ENCODE data around the gene SLFN12L. TPM values are rescaled to one million over a fixed set of nuclear protein-coding genes. Genes with fewer than 3 reads are reported as not detected.
A peak's percentile ranks its signal among the peaks of the same experiment; 100 is the strongest.

SLFN12L gene
- total RNA-seq, 1 experiment from 2014 or later = not detected

DNA sequence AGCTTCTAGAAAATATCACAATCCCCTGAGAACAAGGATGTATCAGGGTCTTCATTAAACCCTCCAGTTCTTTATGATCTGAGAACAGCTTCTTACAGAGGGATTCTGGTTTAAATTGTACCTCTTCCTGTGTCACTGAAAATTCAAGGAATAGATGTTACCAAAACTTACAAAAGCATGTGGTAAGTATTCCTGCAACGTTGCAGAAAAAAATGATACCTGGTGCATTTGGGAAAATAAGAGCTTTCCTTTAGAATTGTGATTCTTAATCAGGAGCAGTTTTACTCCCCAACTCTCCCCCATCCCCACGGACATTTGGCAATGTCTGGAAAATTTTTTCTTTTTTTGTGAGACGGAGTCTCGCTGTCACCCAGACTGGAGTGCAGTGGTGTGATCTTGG is 15.8 kb upstream of the SLFN12L start:
- H3K27me3 ChIP-seq (ENCODE audit: low read length) = no peaks in the 10 kb centered on the region
- H4K20me1 ChIP-seq (ENCODE audit: insufficient read depth, low read depth, low read length) = no peaks in the 10 kb centered on the region
- no peaks in the 10 kb centered on the region for H3K9me3 ChIP-seq (ENCODE audit: low read length)
- DNase-seq = no peak
- no peaks in the 10 kb centered on the region for H3K79me2 ChIP-seq (ENCODE audit: low read length)
- H3K9me2 ChIP-seq (replicated peaks; ENCODE audit: insufficient read depth, low read length) = no peaks in the 10 kb centered on the region
- no peak overlapping the region for H3K4me2 ChIP-seq (ENCODE audit: low read depth, low read length, poor library complexity, severe bottlenecking)
- no peak overlapping the region for H3K4me3 ChIP-seq (ENCODE audit: low read length)
- H3K36me3 ChIP-seq (ENCODE audit: insufficient read depth, low read length) = no peaks in the 10 kb centered on the region
- H2AFZ ChIP-seq (ENCODE audit: low read length) = no peak overlapping the region
- peaks cover 7% of the 10 kb centered on the region for H3K4me1 ChIP-seq (ENCODE audit: low read length)
- H3K27ac ChIP-seq (ENCODE audit: low read length) = no peak overlapping the region
- no peak overlapping the region for H3K9ac ChIP-seq (ENCODE audit: low read length)

GRCh38 chr17:35548978-35549377 is 11.5 kb upstream of the SLFN12L start:
- DNase-seq = no peak
- no peaks in the 10 kb centered on the region for H3K9me2 ChIP-seq (replicated peaks; ENCODE audit: insufficient read depth, low read length)
- H3K36me3 ChIP-seq (ENCODE audit: insufficient read depth, low read length) = no peaks in the 10 kb centered on the region

DNA sequence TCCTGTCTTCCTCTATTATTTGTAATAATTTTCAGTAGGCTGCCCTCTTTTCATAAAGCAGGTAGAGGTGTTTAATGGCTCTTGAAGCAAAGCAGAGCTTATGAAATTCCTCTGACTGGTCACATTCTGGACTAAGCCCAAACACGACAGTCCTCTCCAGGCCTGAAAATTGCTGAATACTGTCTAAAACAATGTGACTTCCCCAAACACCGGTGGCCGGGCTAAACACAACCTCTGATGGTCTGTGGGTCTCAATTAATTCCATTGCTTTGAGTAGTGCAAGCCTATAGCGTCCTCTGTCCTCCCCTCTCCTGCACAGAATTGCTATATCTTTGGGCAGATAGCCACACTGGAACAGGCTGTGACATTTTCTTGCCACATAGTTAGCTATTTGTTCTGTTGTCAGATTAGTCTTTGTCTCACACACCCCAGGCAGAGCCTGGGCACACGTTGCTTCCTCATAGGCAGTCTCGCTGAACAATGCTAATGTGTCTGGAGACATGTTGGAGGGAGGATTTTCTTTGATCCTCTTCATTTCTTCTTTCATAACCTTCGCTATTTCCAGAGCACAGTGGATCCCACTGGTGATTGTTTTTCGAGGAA is 10.8 kb upstream of the SLFN12L start:
- Histone ChIP-seq H3K79me2 (ENCODE audit: low read length) (no peaks in the 10 kb centered on the region), H3K4me1 (ENCODE audit: low read length) (peaks cover 7% of the 10 kb centered on the region), H4K20me1 (ENCODE audit: insufficient read depth, low read depth, low read length) (no peaks in the 10 kb centered on the region), H3K9me2 (replicated peaks; ENCODE audit: insufficient read depth, low read length) (no peaks in the 10 kb centered on the region), H2AFZ (ENCODE audit: low read length) (no peak overlapping the region), H3K9ac (ENCODE audit: low read length) (no peak overlapping the region), H3K27ac (ENCODE audit: low read length) (no peak overlapping the region), H3K27me3 (ENCODE audit: low read length) (no peaks in the 10 kb centered on the region), H3K36me3 (ENCODE audit: insufficient read depth, low read length) (no peaks in the 10 kb centered on the region), H3K9me3 (ENCODE audit: low read length) (no peaks in the 10 kb centered on the region), H3K4me2 (ENCODE audit: low read depth, low read length, poor library complexity, severe bottlenecking) (no peak overlapping the region), H3K4me3 (ENCODE audit: low read length) (no peak overlapping the region)
- DNase-seq = no peak

More at GRCh38 chr17:35548978-35549377, 11.5 kb upstream of the SLFN12L start:
- Histone ChIP-seq H3K9ac (ENCODE audit: low read length) (no peak overlapping the region), H3K79me2 (ENCODE audit: low read length) (no peaks in the 10 kb centered on the region), H3K27ac (ENCODE audit: low read length) (no peak overlapping the region), H3K4me2 (ENCODE audit: low read depth, low read length, poor library complexity, severe bottlenecking) (no peak overlapping the region), H2AFZ (ENCODE audit: low read length) (no peak overlapping the region), H4K20me1 (ENCODE audit: insufficient read depth, low read depth, low read length) (no peaks in the 10 kb centered on the region), H3K27me3 (ENCODE audit: low read length) (no peaks in the 10 kb centered on the region), H3K9me3 (ENCODE audit: low read length) (no peaks in the 10 kb centered on the region), H3K4me3 (ENCODE audit: low read length) (no peak overlapping the region), H3K4me1 (ENCODE audit: low read length) (peaks cover 7% of the 10 kb centered on the region)

DNA sequence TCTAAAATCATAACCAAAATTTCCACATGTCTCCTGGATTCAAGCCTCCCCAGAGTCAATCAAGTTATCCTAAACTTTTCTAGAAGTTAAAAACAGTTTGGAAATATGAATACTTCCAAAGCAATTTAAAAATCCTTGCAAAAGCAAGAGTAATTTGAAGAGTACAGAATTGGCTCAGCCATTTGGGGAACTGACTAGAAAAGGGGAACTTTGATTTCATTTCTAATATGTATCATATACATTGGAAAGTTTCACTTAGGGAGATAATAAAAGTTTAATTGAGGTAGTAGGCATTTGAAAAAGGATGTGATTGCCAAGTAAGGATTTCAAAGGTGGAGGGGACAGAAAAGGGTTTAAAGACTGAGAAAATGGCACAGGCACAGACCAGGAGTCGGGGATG is 9.0 kb upstream of the SLFN12L start:
- Histone ChIP-seq H3K9me3 (ENCODE audit: low read length) (no peaks in the 10 kb centered on the region), H3K27me3 (ENCODE audit: low read length) (no peaks in the 10 kb centered on the region), H3K79me2 (ENCODE audit: low read length) (no peaks in the 10 kb centered on the region), H3K4me2 (ENCODE audit: low read depth, low read length, poor library complexity, severe bottlenecking) (no peak overlapping the region), H3K36me3 (ENCODE audit: insufficient read depth, low read length) (no peaks in the 10 kb centered on the region), H3K9me2 (replicated peaks; ENCODE audit: insufficient read depth, low read length) (no peaks in the 10 kb centered on the region), H3K4me1 (ENCODE audit: low read length) (peaks cover 7% of the 10 kb centered on the region), H3K27ac (ENCODE audit: low read length) (no peak overlapping the region), H3K4me3 (ENCODE audit: low read length) (no peak overlapping the region), H3K9ac (ENCODE audit: low read length) (no peak overlapping the region), H4K20me1 (ENCODE audit: insufficient read depth, low read depth, low read length) (no peaks in the 10 kb centered on the region), H2AFZ (ENCODE audit: low read length) (no peak overlapping the region)
- DNase-seq = no peak

DNA sequence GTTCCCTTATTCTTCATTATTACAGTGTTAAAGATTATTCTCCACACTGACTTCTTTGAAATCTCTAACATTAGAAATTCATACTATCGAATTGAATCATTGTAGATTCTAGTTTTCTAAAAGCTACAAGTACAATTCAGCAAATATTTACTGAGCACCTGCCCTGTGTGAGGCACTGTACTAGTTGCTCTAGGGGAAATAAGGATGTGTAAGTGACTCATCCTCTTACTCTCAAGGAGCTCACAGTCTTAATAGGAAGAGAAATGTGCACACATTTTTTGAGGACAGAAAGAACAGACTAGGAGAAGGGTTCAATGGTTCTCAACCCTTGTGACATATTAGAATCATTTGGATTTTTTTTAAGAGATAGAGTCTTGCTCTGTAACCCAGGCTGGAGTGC is 7.7 kb upstream of the SLFN12L start:
- no peaks in the 10 kb centered on the region for H3K9me3 ChIP-seq (ENCODE audit: low read length)
- no peak overlapping the region for H3K27ac ChIP-seq (ENCODE audit: low read length)
- no peaks in the 10 kb centered on the region for H3K27me3 ChIP-seq (ENCODE audit: low read length)
- no peak overlapping the region for H3K9ac ChIP-seq (ENCODE audit: low read length)
- H4K20me1 ChIP-seq (ENCODE audit: insufficient read depth, low read depth, low read length) = no peaks in the 10 kb centered on the region
- no peaks in the 10 kb centered on the region for H3K9me2 ChIP-seq (replicated peaks; ENCODE audit: insufficient read depth, low read length)
- H3K4me3 ChIP-seq (ENCODE audit: low read length) = no peak overlapping the region
- no peak for DNase-seq
- no peak overlapping the region for H2AFZ ChIP-seq (ENCODE audit: low read length)
- no peak overlapping the region for H3K4me2 ChIP-seq (ENCODE audit: low read depth, low read length, poor library complexity, severe bottlenecking)
- no peaks in the 10 kb centered on the region for H3K36me3 ChIP-seq (ENCODE audit: insufficient read depth, low read length)
- peaks cover 6% of the 10 kb centered on the region for H3K4me1 ChIP-seq (ENCODE audit: low read length)
- no peaks in the 10 kb centered on the region for H3K79me2 ChIP-seq (ENCODE audit: low read length)

GRCh38 chr17:35543856-35544255 is 6.4 kb upstream of the SLFN12L start:
- Histone ChIP-seq H2AFZ (ENCODE audit: low read length) (no peak overlapping the region), H3K9me3 (ENCODE audit: low read length) (no peaks in the 10 kb centered on the region), H4K20me1 (ENCODE audit: insufficient read depth, low read depth, low read length) (no peaks in the 10 kb centered on the region), H3K27me3 (ENCODE audit: low read length) (no peaks in the 10 kb centered on the region), H3K4me1 (ENCODE audit: low read length) (peaks cover 9% of the 10 kb centered on the region), H3K4me3 (ENCODE audit: low read length) (no peak overlapping the region), H3K79me2 (ENCODE audit: low read length) (no peaks in the 10 kb centered on the region), H3K36me3 (ENCODE audit: insufficient read depth, low read length) (no peaks in the 10 kb centered on the region), H3K27ac (ENCODE audit: low read length) (no peak overlapping the region), H3K9me2 (replicated peaks; ENCODE audit: insufficient read depth, low read length) (no peaks in the 10 kb centered on the region), H3K4me2 (ENCODE audit: low read depth, low read length, poor library complexity, severe bottlenecking) (no peak overlapping the region), H3K9ac (ENCODE audit: low read length) (no peak overlapping the region)
- no peak for DNase-seq

- Histone ChIP-seq H3K9ac (ENCODE audit: low read length) (no peak overlapping the region), H2AFZ (ENCODE audit: low read length) (no peak overlapping the region), H3K9me3 (ENCODE audit: low read length) (no peaks in the 10 kb centered on the region), H3K4me3 (ENCODE audit: low read length) (no peak overlapping the region), H3K27ac (ENCODE audit: low read length) (no peak overlapping the region), H4K20me1 (ENCODE audit: insufficient read depth, low read depth, low read length) (no peaks in the 10 kb centered on the region), H3K27me3 (ENCODE audit: low read length) (no peaks in the 10 kb centered on the region), H3K79me2 (ENCODE audit: low read length) (no peaks in the 10 kb centered on the region), H3K9me2 (replicated peaks; ENCODE audit: insufficient read depth, low read length) (no peaks in the 10 kb centered on the region), H3K4me1 (ENCODE audit: low read length) (peaks cover 9% of the 10 kb centered on the region), H3K36me3 (ENCODE audit: insufficient read depth, low read length) (no peaks in the 10 kb centered on the region), H3K4me2 (ENCODE audit: low read depth, low read length, poor library complexity, severe bottlenecking) (no peak overlapping the region)
- DNase-seq = no peak
These were observed 5.5 kb upstream of the SLFN12L start for GRCh38 chr17:35542990-35543389.

DNA sequence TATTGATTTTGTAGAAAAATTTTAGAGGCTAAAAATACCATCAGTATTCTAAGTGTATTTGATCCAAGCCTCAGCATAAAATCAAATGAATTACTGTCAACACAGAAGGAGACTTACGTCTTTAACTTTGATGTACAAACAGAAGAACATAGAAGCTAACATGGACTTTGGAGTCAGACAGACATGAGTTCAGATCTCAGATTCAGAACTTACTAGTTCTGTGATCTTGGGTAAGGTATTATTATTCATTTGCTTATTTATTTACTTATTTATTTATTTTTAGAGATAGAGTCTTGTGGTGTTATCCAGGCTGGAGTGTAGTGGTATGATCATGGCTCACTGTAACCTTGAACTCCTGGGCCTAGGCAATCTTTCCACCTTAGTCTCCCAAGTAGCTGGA is 4.0 kb upstream of the SLFN12L start:
- Histone ChIP-seq H3K36me3 (ENCODE audit: insufficient read depth, low read length) (no peaks in the 10 kb centered on the region), H3K79me2 (ENCODE audit: low read length) (no peaks in the 10 kb centered on the region), H3K9me2 (replicated peaks; ENCODE audit: insufficient read depth, low read length) (no peaks in the 10 kb centered on the region), H2AFZ (ENCODE audit: low read length) (no peak overlapping the region), H3K4me1 (ENCODE audit: low read length) (peaks cover 9% of the 10 kb centered on the region), H3K9me3 (ENCODE audit: low read length) (no peaks in the 10 kb centered on the region), H3K4me2 (ENCODE audit: low read depth, low read length, poor library complexity, severe bottlenecking) (peak overlapping the region; percentile 41), H3K4me3 (ENCODE audit: low read length) (no peak overlapping the region), H3K27ac (ENCODE audit: low read length) (no peak overlapping the region), H3K27me3 (ENCODE audit: low read length) (no peaks in the 10 kb centered on the region), H4K20me1 (ENCODE audit: insufficient read depth, low read depth, low read length) (no peaks in the 10 kb centered on the region), H3K9ac (ENCODE audit: low read length) (no peak overlapping the region)
- no peak for DNase-seq
